Endodermal cell (in vitro differentiated cells): Measurements from ENCODE around the gene LGR5. TPM values are rescaled to one million over a fixed set of nuclear protein-coding genes. Genes with fewer than 3 reads are reported as not detected.

Source experiments
- DNase-seq: peaks from one replicate; pipeline ENCODE4 v3.0.0-alpha.2; 2017
- H3K27ac ChIP-seq: 2 replicates; pipeline ENCODE4 v1.5.1; 2013; ENCODE audit warnings: mild to moderate bottlenecking, low read depth, low read length, moderate library complexity
- H3K27me3 ChIP-seq: 2 replicates; pipeline ENCODE4 v1.6.1; 2013; ENCODE audit warnings: mild to moderate bottlenecking, low read length, moderate library complexity; ENCODE audit not compliant: insufficient read depth, control insufficient read depth, poor library complexity, severe bottlenecking
- H3K36me3 ChIP-seq: 2 replicates; pipeline ENCODE4 v1.7.0; 2013; ENCODE audit warnings: mild to moderate bottlenecking, low read length, moderate library complexity; ENCODE audit not compliant: control insufficient read depth, insufficient read depth
- H3K4me1 ChIP-seq: one replicate; pipeline ENCODE4 v1.7.0; 2013; ENCODE audit warnings: low read length; ENCODE audit not compliant: control insufficient read depth, insufficient read depth
- H3K4me3 ChIP-seq: 2 replicates; pipeline ENCODE4 v1.5.1; 2013; ENCODE audit warnings: mild to moderate bottlenecking, low read length, moderate library complexity
- H3K9ac ChIP-seq: 2 replicates; pipeline ENCODE4 v1.6.1; 2013; ENCODE audit warnings: mild to moderate bottlenecking, low read length, moderate library complexity; ENCODE audit not compliant: poor library complexity, severe bottlenecking; ENCODE audit errors: extremely low read depth
- H3K9me3 ChIP-seq: 2 replicates; pipeline ENCODE4 v1.6.1; 2013; ENCODE audit warnings: mild to moderate bottlenecking, low read length, moderate library complexity; ENCODE audit not compliant: control insufficient read depth
- H3K27ac Mint-ChIP-seq: 2 replicates; pipeline ENCODE4 v1.8.0; 2020; ENCODE audit warnings: mixed read lengths
- H3K27me3 Mint-ChIP-seq: 2 replicates; pipeline ENCODE4 v1.8.0; 2021; ENCODE audit warnings: mild to moderate bottlenecking, mixed read lengths; ENCODE audit not compliant: insufficient read depth
- H3K36me3 Mint-ChIP-seq: 2 replicates; pipeline ENCODE4 v1.8.0; 2020; ENCODE audit warnings: low read depth, mixed read lengths
- H3K4me1 Mint-ChIP-seq: 2 replicates; pipeline ENCODE4 v1.8.0; 2020; ENCODE audit warnings: mixed read lengths
- H3K4me3 Mint-ChIP-seq: 2 replicates; pipeline ENCODE4 v1.8.0; 2020; ENCODE audit warnings: mild to moderate bottlenecking, moderate library complexity, mixed read lengths
- H3K9me3 Mint-ChIP-seq: 2 replicates; pipeline ENCODE4 v1.8.0; 2020; ENCODE audit warnings: mild to moderate bottlenecking, mixed read lengths
- CTCF ChIP-seq: fragments of 200-600 bp; sonication (generic); conservative IDR thresholded peaks from 2 replicates; pipeline ENCODE4 v1.5.0; 2021; ENCODE audit warnings: antibody characterized with exemption, mild to moderate bottlenecking
- WGBS, 2 experiments: methylation state at CpG; one replicate each; pipeline versions ENCODE4 v1.1.5 to v1.1.7; 2013; ENCODE audit warnings: missing lambda C conversion rate in 2 of 2, mixed read lengths in 1 of 2; ENCODE audit not compliant: insufficient coverage in 1 of 2, insufficient read length in 1 of 2; 5-methylcytosine and 5-hydroxymethylcytosine counted together
- total RNA-seq, 2 donors: library from RNA; stranded (reverse); fragmentation: NEBNext Ultra II Directional in 1 of 2; extraction: Animal tissue kit (Norgen Biotek cat#: 25700) in 1 of 2; gene quantifications; 2 replicates in 1 of 2; 3 replicates in 1 of 2; pipeline ENCODE4 v1.2.1, GENCODE V29; 2021

Gene LGR5
- total RNA-seq, 2 donors from 2014 or later: 27.2 to 49.9 TPM

GRCh38 chr12:71538807-71539206 is 99.2 kb downstream of the LGR5 start:
- peaks cover 14% of the 10 kb centered on the region for H3K36me3 Mint-ChIP-seq
- no peak overlapping the region for H3K27ac Mint-ChIP-seq
- no peak overlapping the region for H3K9ac ChIP-seq
- no peak overlapping the region for H3K4me3 ChIP-seq
- H3K4me1 ChIP-seq: peaks cover 23% of the 10 kb centered on the region
- 93% methylated on average over 3 of the region's 3 CpGs; no CpG with 5 or more reads in 1 of the 2 experiments for WGBS, 2 experiments
- H3K9me3 ChIP-seq: no peaks in the 10 kb centered on the region
- H3K27me3 ChIP-seq: no peaks in the 10 kb centered on the region
- DNase-seq: no peak
- H3K4me3 Mint-ChIP-seq: no peak overlapping the region
- H3K27ac ChIP-seq: no peak overlapping the region
- no peak for TF ChIP-seq CTCF
- peaks cover 28% of the 10 kb centered on the region for H3K4me1 Mint-ChIP-seq
- H3K27me3 Mint-ChIP-seq: peaks cover 3% of the 10 kb centered on the region
- H3K36me3 ChIP-seq: peaks cover 70% of the 10 kb centered on the region
- H3K9me3 Mint-ChIP-seq: no peaks in the 10 kb centered on the region

GRCh38 chr12:71541583-71541982 is 102.0 kb downstream of the LGR5 start:
- Histone ChIP-seq H3K27me3 (no peaks in the 10 kb centered on the region), H3K4me1 (peaks cover 9% of the 10 kb centered on the region), H3K27ac (no peak overlapping the region), H3K4me3 (no peak overlapping the region), H3K36me3 (peaks cover 62% of the 10 kb centered on the region), H3K9me3 (no peaks in the 10 kb centered on the region), H3K9ac (no peak overlapping the region)
- Mint-ChIP-seq H3K27ac (no peak overlapping the region), H3K4me1 (peaks cover 12% of the 10 kb centered on the region), H3K4me3 (no peak overlapping the region), H3K9me3 (no peaks in the 10 kb centered on the region), H3K27me3 (peaks cover 3% of the 10 kb centered on the region), H3K36me3 (peaks cover 14% of the 10 kb centered on the region)
- TF ChIP-seq CTCF: no peak
- DNase-seq: no peak
- 100% methylated on average over 1 of the region's 1 CpG; no CpG with 5 or more reads in 1 of the 2 experiments for WGBS, 2 experiments

GRCh38 chr12:71546322-71546861 is 106.8 kb downstream of the LGR5 start:
- 100% methylated on average over 1 of the region's 2 CpGs for WGBS, 2 experiments
- Histone ChIP-seq H3K9ac (no peak overlapping the region), H3K9me3 (no peaks in the 10 kb centered on the region), H3K27ac (no peak overlapping the region), H3K36me3 (peaks cover 22% of the 10 kb centered on the region), H3K4me1 (peaks cover 3% of the 10 kb centered on the region), H3K27me3 (no peaks in the 10 kb centered on the region), H3K4me3 (no peak overlapping the region)
- TF ChIP-seq CTCF: no peak
- Mint-ChIP-seq H3K9me3 (no peaks in the 10 kb centered on the region), H3K27ac (no peak overlapping the region), H3K27me3 (no peaks in the 10 kb centered on the region), H3K4me1 (peaks cover 19% of the 10 kb centered on the region), H3K36me3 (no peaks in the 10 kb centered on the region), H3K4me3 (no peak overlapping the region)
- no peak for DNase-seq
